Panc1 (cell line): ENCODE measurements around the gene LIPJ. TPM values are rescaled to one million over a fixed set of nuclear protein-coding genes. Genes with fewer than 3 reads are reported as not detected.

Experiments used
- ATAC-seq: fragments of 200-7000 bp; cut with Tn5 transposase; 2 replicates; pipeline ENCODE4 v1.9.1; 2020; ENCODE audit warnings: mild to moderate bottlenecking, moderate library complexity
- BruUV-seq: library from RNA; stranded (reverse); fragments of 400-500 nt; replicated peaks from 2 replicates; lab custom pipeline; 2021; lab: Mats Ljungman, UMichigan
- CTCF ChIA-PET: fragments of 300-600 bp; sonication (Branson Sonifier 250); formaldehyde crosslinking; loops from one replicate; lab custom pipeline; 2022; ENCODE audit warnings: antibody characterized with exemption; lab: Charles Lee
- POLR2A ChIA-PET: fragments of 300-600 bp; sonication (Branson Sonifier 250); formaldehyde crosslinking; loops from one replicate; lab custom pipeline; 2022; ENCODE audit warnings: antibody characterized with exemption; lab: Charles Lee
- DNase-seq: peaks from one replicate; pipeline ENCODE4 v3.0.0-alpha.2; 2010; ENCODE audit warnings: low read depth, low spot score
- H3K27ac ChIP-seq: 2 replicates; pipeline ENCODE4 v1.5.1; 2011; ENCODE audit warnings: mild to moderate bottlenecking, low read length, inconsistent platforms
- H3K27me3 ChIP-seq: fragments of 200-500 bp; sonication (Bioruptor generic); 2 replicates; pipeline ENCODE4 v1.6.0; 2014; ENCODE audit warnings: low read length, inconsistent platforms; ENCODE audit not compliant: control insufficient read depth, insufficient read depth
- H3K36me3 ChIP-seq: fragments of 200-500 bp; sonication (Bioruptor generic); 2 replicates; pipeline ENCODE4 v1.5.1; 2014; ENCODE audit warnings: inconsistent platforms, mild to moderate bottlenecking, low read length, moderate library complexity; ENCODE audit not compliant: control insufficient read depth, insufficient read depth
- H3K4me1 ChIP-seq: 2 replicates; pipeline ENCODE4 v1.5.1; 2011; ENCODE audit warnings: inconsistent platforms, mild to moderate bottlenecking, low read length, moderate library complexity; ENCODE audit not compliant: control insufficient read depth, insufficient read depth
- H3K4me3 ChIP-seq, 2 experiments: 2 replicates each; pipeline ENCODE4 v1.5.1; 2011 to 2012; ENCODE audit warnings: low read depth in 2 of 2, low read length in 2 of 2, mild to moderate bottlenecking in 2 of 2, inconsistent platforms in 1 of 2, moderate library complexity in 1 of 2
- H3K9me3 ChIP-seq: fragments of 200-500 bp; sonication (Bioruptor generic); 2 replicates; pipeline ENCODE4 v1.5.1; 2014; ENCODE audit warnings: low read depth, mild to moderate bottlenecking, inconsistent platforms, low read length, moderate library complexity; ENCODE audit not compliant: control insufficient read depth, insufficient read depth
- CTCF ChIP-seq: fragments of 450-650 bp; IDR thresholded peaks from 2 replicates; pipeline ENCODE4 v1.5.1; 2017; ENCODE audit warnings: mild to moderate bottlenecking
- POLR2AphosphoS5 ChIP-seq: IDR thresholded peaks from 2 replicates; pipeline ENCODE4 v1.6.1; 2012; ENCODE audit warnings: mild to moderate bottlenecking, low read depth, low read length, moderate library complexity
- REST ChIP-seq, 2 experiments: IDR thresholded peaks; 2 replicates each; pipeline ENCODE4 v1.6.1; 2011 to 2012; ENCODE audit warnings: low read depth in 2 of 2, control low read depth in 1 of 2, low read length in 1 of 2, mild to moderate bottlenecking in 1 of 2, moderate library complexity in 1 of 2; ENCODE audit not compliant: insufficient read depth in 1 of 2
- SIN3A ChIP-seq: IDR thresholded peaks from 2 replicates; pipeline ENCODE4 v1.6.1; 2012; ENCODE audit warnings: low read depth, mild to moderate bottlenecking, low read length, moderate library complexity, borderline replicate concordance; ENCODE audit not compliant: insufficient read depth
- TCF7L2 ChIP-seq: IDR thresholded peaks from 2 replicates; pipeline ENCODE4 v1.6.1; 2011; ENCODE audit warnings: mild to moderate bottlenecking, low read depth, low read length, inconsistent platforms
- in situ Hi-C: cut with HindIII; loops from 2 replicates; pipeline ENCODE4 v1.10.0; 2016; ENCODE audit warnings: low sequenced_read_pairs, low pct_unique_long_range_greater_than_20kb
- intact Hi-C: fragments of 100-400 bp; cut with micrococcal nuclease; formaldehyde crosslinking; loops from one replicate; pipeline ENCODE4 v1.10.0; 2022; ENCODE audit not compliant: unreplicated experiment
- total RNA-seq: library from RNA; stranded (reverse); gene quantifications from one replicate; pipeline ENCODE4 v1.2.1, GENCODE V29; 2021; ENCODE audit not compliant: unreplicated experiment

The LIPJ gene
- total RNA-seq, 1 experiment from 2014 or later = not detected

- TF ChIP-seq POLR2AphosphoS5 (no peak), CTCF (no peak), SIN3A (no peak), REST (IDR thresholded peaks at IDR 0.05; ENCODE audit: insufficient read depth in 1 of 2, low read depth in 2 of 2, low read length in 1 of 2) (no peak), TCF7L2 (no peak)
Observed at GRCh38 chr10:88545359-88545758, 41.2 kb upstream of the LIPJ start.

GRCh38 chr10:88546497-88546896, 40.1 kb upstream of the LIPJ start:
- no peak overlapping the region for H3K4me3 ChIP-seq
- ATAC-seq (no peak), DNase-seq (no peak)
- ChIA-PET CTCF (no interaction called here), POLR2A (no interaction called here)
- intact Hi-C loops (no loop called here), in situ Hi-C loops (no loop called here)
- H3K36me3 ChIP-seq = no peaks in the 10 kb centered on the region
- no peak overlapping the region for H3K27ac ChIP-seq
- TF ChIP-seq POLR2AphosphoS5 (no peak), CTCF (no peak), REST (IDR thresholded peaks at IDR 0.05; ENCODE audit: insufficient read depth in 1 of 2, low read depth in 2 of 2, low read length in 1 of 2) (no peak), TCF7L2 (no peak)
- H3K9me3 ChIP-seq = no peaks in the 10 kb centered on the region
- H3K4me1 ChIP-seq = peaks cover 4% of the 10 kb centered on the region; the same call in 1 of the 2 replicates
- H3K27me3 ChIP-seq = no peaks in the 10 kb centered on the region
- BruUV-seq = no TSS peak

More at GRCh38 chr10:88545359-88545758, 41.2 kb upstream of the LIPJ start:
- no peak for ATAC-seq
- no TSS peak for BruUV-seq
- no peaks in the 10 kb centered on the region for H3K9me3 ChIP-seq
- CTCF ChIA-PET = no interaction called here
- H3K27ac ChIP-seq = no peak overlapping the region
- no peaks in the 10 kb centered on the region for H3K36me3 ChIP-seq
- in situ Hi-C loops = no loop called here
- DNase-seq = no peak
- POLR2A ChIA-PET = no interaction called here
- no peak overlapping the region for H3K4me3 ChIP-seq
- intact Hi-C loops = no loop called here
- H3K27me3 ChIP-seq = no peaks in the 10 kb centered on the region
- peaks cover 4% of the 10 kb centered on the region; the same call in 1 of the 2 replicates for H3K4me1 ChIP-seq
